Measurements from ENCODE around the gene ISCU.

ISCU gene

DNA sequence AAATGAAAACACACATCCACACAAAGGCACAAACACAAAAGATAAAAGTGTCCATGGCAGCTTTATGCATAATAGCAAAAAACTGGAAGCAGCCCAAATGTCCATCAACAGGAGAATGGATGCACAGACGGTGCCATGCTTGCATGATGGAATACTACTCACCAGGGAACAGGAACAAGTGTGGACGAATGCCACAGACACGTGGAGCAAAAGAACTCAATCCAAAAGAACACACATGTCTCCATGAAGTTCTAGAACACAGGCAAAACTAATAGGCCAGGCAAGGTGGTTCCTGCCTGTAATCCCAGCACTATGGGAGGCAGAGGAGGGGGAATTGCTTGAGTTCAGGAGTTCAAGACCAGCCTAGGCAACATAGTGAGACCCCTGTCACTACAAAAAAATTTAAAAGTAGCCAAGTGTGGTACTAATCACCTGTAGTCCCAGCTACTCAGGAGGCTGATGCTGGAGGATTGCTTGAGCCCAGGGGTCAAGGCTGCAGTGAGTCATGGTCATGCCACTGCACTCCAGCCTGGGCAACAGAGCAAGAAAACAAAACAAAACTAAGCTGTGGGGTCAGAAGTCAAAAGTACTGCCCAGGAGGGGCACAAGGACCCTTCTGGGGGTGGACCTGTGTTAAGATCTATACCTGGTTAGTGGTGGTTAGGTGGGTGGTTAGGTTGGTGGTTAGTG is 42.7 kb downstream of the ISCU start:
- TF ChIP-seq FOXP2 (optimal IDR thresholded peaks at IDR 0.05; ENCODE audit: borderline replicate concordance, extremely low read depth, extremely low read length, insufficient read depth) (no peak), POLR2AphosphoS5 (IDR thresholded peaks at IDR 0.05; ENCODE audit: low read depth, low read length) (no peak)

DNA sequence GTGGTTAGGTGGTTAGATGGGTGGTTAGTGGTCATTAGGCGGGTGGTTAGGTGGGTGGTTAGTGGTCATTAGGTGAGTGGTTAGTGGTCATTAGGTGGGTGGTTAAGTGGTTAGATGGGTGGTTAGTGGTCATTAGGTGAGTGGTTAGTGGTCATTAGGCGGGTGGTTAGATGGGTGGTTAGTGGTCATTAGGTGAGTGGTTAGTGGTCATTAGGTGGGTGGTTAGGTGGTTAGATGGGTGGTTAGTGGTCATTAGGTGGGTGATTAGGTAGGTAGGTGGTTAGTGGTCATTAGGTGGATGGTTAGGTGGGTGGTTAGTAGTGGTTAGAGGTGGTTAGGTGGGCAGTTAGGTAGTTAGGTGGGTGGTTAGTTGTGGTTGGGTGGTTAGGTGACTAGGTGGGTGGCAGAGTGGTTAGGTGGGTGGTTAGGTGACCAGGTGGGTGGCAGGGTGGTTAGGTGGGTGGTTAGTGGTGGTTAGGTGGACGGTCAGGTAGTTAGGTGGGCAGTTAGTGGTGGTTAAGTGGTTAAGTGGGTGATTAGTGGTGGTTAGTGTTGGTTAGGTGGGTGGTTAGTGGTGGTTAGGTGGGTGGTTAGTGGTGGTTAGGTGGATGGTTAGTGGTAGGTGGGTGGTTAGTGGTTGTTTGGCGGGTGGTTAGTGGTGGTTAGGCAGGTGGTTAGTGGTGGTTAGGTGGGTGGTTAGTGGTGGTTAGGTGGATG is 43.5 kb downstream of the ISCU start:
- TF ChIP-seq SIN3A (IDR thresholded peaks at IDR 0.05; ENCODE audit: borderline replicate concordance, insufficient read depth, low read length) (no peak), FOXP2 (optimal IDR thresholded peaks at IDR 0.05; ENCODE audit: borderline replicate concordance, extremely low read depth, extremely low read length, insufficient read depth) (no peak), TAF1 (IDR thresholded peaks at IDR 0.05; ENCODE audit: borderline replicate concordance, insufficient read depth, low read length) (no peak), POLR2AphosphoS5 (IDR thresholded peaks at IDR 0.05; ENCODE audit: low read depth, low read length) (no peak)
- TF ChIP-seq, protein P1, sequence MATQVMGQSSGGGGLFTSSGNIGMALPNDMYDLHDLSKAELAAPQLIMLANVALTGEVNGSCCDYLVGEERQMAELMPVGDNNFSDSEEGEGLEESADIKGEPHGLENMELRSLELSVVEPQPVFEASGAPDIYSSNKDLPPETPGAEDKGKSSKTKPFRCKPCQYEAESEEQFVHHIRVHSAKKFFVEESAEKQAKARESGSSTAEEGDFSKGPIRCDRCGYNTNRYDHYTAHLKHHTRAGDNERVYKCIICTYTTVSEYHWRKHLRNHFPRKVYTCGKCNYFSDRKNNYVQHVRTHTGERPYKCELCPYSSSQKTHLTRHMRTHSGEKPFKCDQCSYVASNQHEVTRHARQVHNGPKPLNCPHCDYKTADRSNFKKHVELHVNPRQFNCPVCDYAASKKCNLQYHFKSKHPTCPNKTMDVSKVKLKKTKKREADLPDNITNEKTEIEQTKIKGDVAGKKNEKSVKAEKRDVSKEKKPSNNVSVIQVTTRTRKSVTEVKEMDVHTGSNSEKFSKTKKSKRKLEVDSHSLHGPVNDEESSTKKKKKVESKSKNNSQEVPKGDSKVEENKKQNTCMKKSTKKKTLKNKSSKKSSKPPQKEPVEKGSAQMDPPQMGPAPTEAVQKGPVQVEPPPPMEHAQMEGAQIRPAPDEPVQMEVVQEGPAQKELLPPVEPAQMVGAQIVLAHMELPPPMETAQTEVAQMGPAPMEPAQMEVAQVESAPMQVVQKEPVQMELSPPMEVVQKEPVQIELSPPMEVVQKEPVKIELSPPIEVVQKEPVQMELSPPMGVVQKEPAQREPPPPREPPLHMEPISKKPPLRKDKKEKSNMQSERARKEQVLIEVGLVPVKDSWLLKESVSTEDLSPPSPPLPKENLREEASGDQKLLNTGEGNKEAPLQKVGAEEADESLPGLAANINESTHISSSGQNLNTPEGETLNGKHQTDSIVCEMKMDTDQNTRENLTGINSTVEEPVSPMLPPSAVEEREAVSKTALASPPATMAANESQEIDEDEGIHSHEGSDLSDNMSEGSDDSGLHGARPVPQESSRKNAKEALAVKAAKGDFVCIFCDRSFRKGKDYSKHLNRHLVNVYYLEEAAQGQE (IDR thresholded peaks at IDR 0.05; ENCODE audit: insufficient read depth in 1 of 2, low read depth in 2 of 2, low read length in 2 of 2) = no peak

DNA sequence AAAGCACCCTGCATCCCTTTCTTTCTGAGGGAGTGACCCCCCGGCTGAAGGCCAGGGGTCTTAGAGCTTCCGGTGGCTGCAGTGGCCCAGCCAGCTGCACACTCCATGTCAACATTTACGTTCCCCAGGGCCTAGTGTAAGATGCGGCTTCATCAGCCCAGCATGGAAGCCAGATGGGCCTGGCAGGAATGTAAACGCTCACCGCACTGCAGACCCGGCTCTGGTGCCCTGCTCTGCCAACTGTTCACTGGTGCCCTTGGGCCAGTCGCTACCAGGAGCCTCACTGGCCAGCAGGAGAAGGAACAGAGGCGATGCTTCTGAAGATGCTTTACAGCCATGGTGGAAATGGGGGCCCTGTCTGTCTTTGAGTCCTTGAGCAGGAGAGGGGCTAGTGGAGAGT is 44.1 kb downstream of the ISCU start:
- TF ChIP-seq FOXP2 (optimal IDR thresholded peaks at IDR 0.05; ENCODE audit: borderline replicate concordance, extremely low read depth, extremely low read length, insufficient read depth) = no peak
- TF ChIP-seq SIN3A (IDR thresholded peaks at IDR 0.05; ENCODE audit: borderline replicate concordance, insufficient read depth, low read length) = no peak
- TF ChIP-seq POLR2AphosphoS5 (IDR thresholded peaks at IDR 0.05; ENCODE audit: low read depth, low read length) = no peak
- no peak for TF ChIP-seq TAF1 (IDR thresholded peaks at IDR 0.05; ENCODE audit: borderline replicate concordance, insufficient read depth, low read length)

DNA sequence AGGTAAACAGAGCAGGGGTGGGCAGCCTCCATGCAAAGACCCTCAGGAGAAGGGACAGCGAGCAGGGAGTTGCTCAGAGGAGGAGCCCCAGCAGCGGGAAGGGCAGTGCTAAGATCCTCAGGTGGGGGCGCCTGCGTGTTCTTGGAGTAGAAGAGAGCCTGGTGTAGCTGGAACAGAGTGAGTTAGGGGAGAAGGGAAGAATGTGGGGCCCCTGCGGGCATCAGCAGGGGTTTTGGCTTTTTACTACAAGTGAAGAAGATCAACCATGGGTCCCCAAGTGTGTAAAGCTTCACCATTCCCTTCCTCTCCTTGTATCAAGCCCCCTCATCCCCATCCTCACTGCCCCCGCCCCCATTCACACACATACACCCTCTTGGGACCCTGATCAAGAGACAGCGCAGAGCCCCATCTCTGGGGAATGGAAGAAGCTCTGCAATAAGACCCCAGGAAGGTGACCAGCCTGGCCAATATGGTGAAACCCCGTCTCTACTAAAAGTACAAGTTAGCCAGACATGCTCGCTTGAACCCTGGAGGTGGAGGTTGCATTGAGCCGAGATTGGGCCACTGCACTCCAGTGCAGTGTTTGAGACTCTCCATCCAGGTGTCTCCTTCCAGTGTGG is 45.7 kb downstream of the ISCU start:
- TF ChIP-seq TAF1 (IDR thresholded peaks at IDR 0.05; ENCODE audit: borderline replicate concordance, insufficient read depth, low read length) = no peak
- TF ChIP-seq SIN3A (IDR thresholded peaks at IDR 0.05; ENCODE audit: borderline replicate concordance, insufficient read depth, low read length) = no peak
- TF ChIP-seq POLR2AphosphoS5 (IDR thresholded peaks at IDR 0.05; ENCODE audit: low read depth, low read length) = no peak
- TF ChIP-seq FOXP2 (optimal IDR thresholded peaks at IDR 0.05; ENCODE audit: borderline replicate concordance, extremely low read depth, extremely low read length, insufficient read depth) = no peak
- TF ChIP-seq, protein P1 (IDR thresholded peaks at IDR 0.05; ENCODE audit: insufficient read depth in 1 of 2, low read depth in 2 of 2, low read length in 2 of 2) = no peak

DNA sequence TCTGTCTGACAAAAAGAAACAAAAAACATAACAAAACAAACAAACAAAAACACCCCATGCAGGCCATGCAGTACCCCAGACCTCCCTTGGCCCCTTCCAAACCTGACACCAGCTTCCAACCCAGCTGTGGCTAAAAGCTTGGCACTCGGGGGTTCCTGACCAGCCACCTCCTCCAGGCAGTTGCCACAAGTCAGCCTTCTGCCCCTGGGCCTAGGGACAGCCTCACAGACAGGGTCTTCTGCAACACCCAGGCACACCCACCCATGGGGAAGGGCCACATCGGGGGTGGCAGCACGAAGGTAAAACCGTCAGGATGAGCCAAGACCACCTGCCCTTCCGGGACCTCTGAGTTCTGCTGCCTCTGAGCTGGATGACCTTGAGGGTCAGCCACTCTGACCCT is 46.2 kb downstream of the ISCU start:
- TF ChIP-seq, protein P1 (IDR thresholded peaks at IDR 0.05; ENCODE audit: insufficient read depth in 1 of 2, low read depth in 2 of 2, low read length in 2 of 2) = no peak
